Measurements from ENCODE around the gene PLCB1. TPM values are rescaled to one million over a fixed set of nuclear protein-coding genes. Genes with fewer than 3 reads are reported as not detected.
A peak's percentile ranks its signal among the peaks of the same experiment; 100 is the strongest.
"Not testable (repeated sequence)": the region's sequence is repeated elsewhere in the genome, so short reads cannot be mapped to it uniquely, and the experiment has no call there.

The PLCB1 gene
- total RNA-seq, 1 donor, result 13.4 TPM

GRCh38 chr20:8829256-8829655, 697.2 kb downstream of the PLCB1 start:
- no peak for DNase-seq (ENCODE audit: insufficient read length, low spot score, missing footprints)
- H3K27me3 ChIP-seq (ENCODE audit: insufficient read depth, low read length), result no peaks in the 10 kb centered on the region
- TF ChIP-seq CTCF (IDR thresholded peaks at IDR 0.05; ENCODE audit: extremely low read depth, low read depth, low read length), result peak; percentile 32
- no peak overlapping the region for H3K27ac ChIP-seq (ENCODE audit: low read depth, low read length)
- H3K4me3 ChIP-seq (ENCODE audit: insufficient read depth, low read length), result no peak overlapping the region
- no peak overlapping the region for H2AFZ ChIP-seq (ENCODE audit: low read length)
- no peaks in the 10 kb centered on the region for H3K4me1 ChIP-seq (ENCODE audit: insufficient read depth, low read length)
- H3K79me2 ChIP-seq (ENCODE audit: insufficient read depth, low read length), result no peaks in the 10 kb centered on the region
- H4K20me1 ChIP-seq (ENCODE audit: insufficient read depth, low read length), result no peaks in the 10 kb centered on the region
- no peaks in the 10 kb centered on the region for H3K9me3 ChIP-seq (ENCODE audit: low read depth, low read length)
- H3K36me3 ChIP-seq (ENCODE audit: insufficient read depth, low read length), result no peaks in the 10 kb centered on the region
- no peak overlapping the region for H3K4me2 ChIP-seq (ENCODE audit: insufficient read depth, low read length)

DNA sequence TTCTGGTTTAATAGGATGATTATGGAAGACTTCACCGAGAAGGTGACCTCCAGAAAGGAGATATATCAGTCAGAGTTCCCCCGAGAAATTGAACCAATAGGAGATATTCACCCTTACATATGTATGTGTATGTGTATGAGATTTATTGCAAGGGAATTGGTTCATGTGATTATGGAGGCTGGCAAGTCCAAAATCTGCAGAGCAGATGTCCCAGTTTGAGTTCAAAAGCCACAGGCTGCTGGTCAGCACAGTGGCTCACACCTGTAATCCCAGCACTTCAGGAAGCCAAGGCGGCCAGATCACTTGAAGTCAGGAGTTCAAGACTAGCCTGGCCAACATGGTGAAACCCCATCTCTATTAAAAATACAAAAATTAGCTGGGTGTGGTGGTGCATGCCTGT, 702.2 kb downstream of the PLCB1 start:
- not testable (repeated sequence) for H2AFZ ChIP-seq (ENCODE audit: low read length); DNase-seq (ENCODE audit: insufficient read length, low spot score, missing footprints)

GRCh38 chr20:8834851-8835250, 702.8 kb downstream of the PLCB1 start:
- TF ChIP-seq CTCF (IDR thresholded peaks at IDR 0.05; ENCODE audit: extremely low read depth, low read depth, low read length), result no peak
- H4K20me1 ChIP-seq (ENCODE audit: insufficient read depth, low read length), result no peaks in the 10 kb centered on the region

More for the DNA sequence above, 702.2 kb downstream of the PLCB1 start:
- H3K4me1 ChIP-seq (ENCODE audit: insufficient read depth, low read length); H3K9me3 ChIP-seq (ENCODE audit: low read depth, low read length); H3K27me3 ChIP-seq (ENCODE audit: insufficient read depth, low read length); H3K27ac ChIP-seq (ENCODE audit: low read depth, low read length); H3K36me3 ChIP-seq (ENCODE audit: insufficient read depth, low read length); H3K79me2 ChIP-seq (ENCODE audit: insufficient read depth, low read length); H3K4me3 ChIP-seq (ENCODE audit: insufficient read depth, low read length); H3K4me2 ChIP-seq (ENCODE audit: insufficient read depth, low read length); H4K20me1 ChIP-seq (ENCODE audit: insufficient read depth, low read length): not testable (repeated sequence)

GRCh38 chr20:8837396-8837795, 705.3 kb downstream of the PLCB1 start:
- peak; percentile 74 for DNase-seq (ENCODE audit: insufficient read length, low spot score, missing footprints)
- no peak overlapping the region for H3K4me2 ChIP-seq (ENCODE audit: insufficient read depth, low read length)
- H3K27me3 ChIP-seq (ENCODE audit: insufficient read depth, low read length), result no peaks in the 10 kb centered on the region
- peaks cover 9% of the 10 kb centered on the region for H3K4me1 ChIP-seq (ENCODE audit: insufficient read depth, low read length)
- TF ChIP-seq CTCF (IDR thresholded peaks at IDR 0.05; ENCODE audit: extremely low read depth, low read depth, low read length), result no peak
- no peaks in the 10 kb centered on the region for H3K36me3 ChIP-seq (ENCODE audit: insufficient read depth, low read length)
- no peaks in the 10 kb centered on the region for H3K79me2 ChIP-seq (ENCODE audit: insufficient read depth, low read length)
- H2AFZ ChIP-seq (ENCODE audit: low read length), result no peak overlapping the region
- H3K4me3 ChIP-seq (ENCODE audit: insufficient read depth, low read length), result no peak overlapping the region
- no peaks in the 10 kb centered on the region for H3K9me3 ChIP-seq (ENCODE audit: low read depth, low read length)
- no peaks in the 10 kb centered on the region for H4K20me1 ChIP-seq (ENCODE audit: insufficient read depth, low read length)
- no peak overlapping the region for H3K27ac ChIP-seq (ENCODE audit: low read depth, low read length)

More at GRCh38 chr20:8834851-8835250, 702.8 kb downstream of the PLCB1 start:
- no peaks in the 10 kb centered on the region for H3K9me3 ChIP-seq (ENCODE audit: low read depth, low read length)
- no peak overlapping the region for H3K4me2 ChIP-seq (ENCODE audit: insufficient read depth, low read length)
- H3K4me3 ChIP-seq (ENCODE audit: insufficient read depth, low read length), result no peak overlapping the region
- H3K27me3 ChIP-seq (ENCODE audit: insufficient read depth, low read length), result no peaks in the 10 kb centered on the region
- DNase-seq (ENCODE audit: insufficient read length, low spot score, missing footprints), result no peak
- H3K36me3 ChIP-seq (ENCODE audit: insufficient read depth, low read length), result no peaks in the 10 kb centered on the region
- H3K27ac ChIP-seq (ENCODE audit: low read depth, low read length), result no peak overlapping the region
- H3K79me2 ChIP-seq (ENCODE audit: insufficient read depth, low read length), result no peaks in the 10 kb centered on the region
- H3K4me1 ChIP-seq (ENCODE audit: insufficient read depth, low read length), result peaks cover 9% of the 10 kb centered on the region
- no peak overlapping the region for H2AFZ ChIP-seq (ENCODE audit: low read length)
